A673 (cell line): ENCODE measurements around the gene ZNF141. TPM values are rescaled to one million over a fixed set of nuclear protein-coding genes. Genes with fewer than 3 reads are reported as not detected.

ENCODE experiments used
- BruUV-seq: library from RNA; stranded (reverse); fragments of 400-500 nt; replicated peaks from 2 replicates; lab custom pipeline; 2021; lab: Mats Ljungman, UMichigan
- CTCF ChIA-PET: fragments of 300-600 bp; sonication (Branson Sonifier 250); formaldehyde crosslinking; loops from one replicate; lab custom pipeline; 2022; ENCODE audit warnings: antibody characterized with exemption; lab: Charles Lee
- POLR2A ChIA-PET: fragments of 300-600 bp; sonication (Branson Sonifier 250); formaldehyde crosslinking; loops from one replicate; lab custom pipeline; 2022; ENCODE audit warnings: antibody characterized with exemption; ENCODE audit not compliant: low non-redundant PET; lab: Charles Lee
- DNase-seq: peaks from one replicate; pipeline ENCODE4 v3.0.0-alpha.2; 2015; ENCODE audit warnings: low spot score
- H3K27ac ChIP-seq: fragments of 200-600 bp; sonication (generic); 2 replicates; pipeline ENCODE4 v1.5.1; 2016; ENCODE audit warnings: mixed run types, low read depth, mild to moderate bottlenecking, mixed read lengths, antibody characterized with exemption, low read length; ENCODE audit not compliant: poor library complexity, severe bottlenecking
- H3K27me3 ChIP-seq: fragments of 200-600 bp; sonication (generic); replicated peaks from 2 replicates; pipeline ENCODE4 v1.6.1; 2017; ENCODE audit warnings: mixed run types, low read depth, mild to moderate bottlenecking, mixed read lengths, antibody characterized with exemption, low read length; ENCODE audit not compliant: insufficient read depth, poor library complexity
- H3K36me3 ChIP-seq: fragments of 200-600 bp; sonication (generic); 2 replicates; pipeline ENCODE4 v1.6.1; 2016; ENCODE audit warnings: mixed run types, mild to moderate bottlenecking, mixed read lengths, antibody characterized with exemption, low read length; ENCODE audit not compliant: insufficient read depth, poor library complexity, severe bottlenecking
- H3K4me1 ChIP-seq: fragments of 200-600 bp; sonication (generic); 2 replicates; pipeline ENCODE4 v1.6.1; 2017; ENCODE audit warnings: mixed run types, mild to moderate bottlenecking, mixed read lengths, antibody characterized with exemption, low read length; ENCODE audit not compliant: insufficient read depth, poor library complexity, severe bottlenecking
- H3K4me3 ChIP-seq: fragments of 200-600 bp; sonication (generic); 2 replicates; pipeline ENCODE4 v1.5.1; 2016; ENCODE audit warnings: low read depth, mixed run types, mild to moderate bottlenecking, mixed read lengths, low read length; ENCODE audit not compliant: poor library complexity, severe bottlenecking
- H3K9me3 ChIP-seq: fragments of 200-600 bp; sonication (generic); 2 replicates; pipeline ENCODE4 v1.6.1; 2016; ENCODE audit warnings: mixed run types, low read depth, mild to moderate bottlenecking, mixed read lengths, antibody characterized with exemption, low read length; ENCODE audit not compliant: poor library complexity, severe bottlenecking
- EZH2 ChIP-seq: fragments of 200-600 bp; sonication (generic); IDR thresholded peaks from 2 replicates; pipeline ENCODE4 v1.6.1; 2017; ENCODE audit warnings: borderline replicate concordance, low read depth, mild to moderate bottlenecking, mixed read lengths, antibody characterized with exemption, low read length; ENCODE audit not compliant: poor library complexity, severe bottlenecking
- intact Hi-C: fragments of 100-400 bp; cut with micrococcal nuclease; formaldehyde crosslinking; loops from one replicate; pipeline ENCODE4 v1.10.0; 2022; ENCODE audit not compliant: unreplicated experiment
- total RNA-seq: library from RNA; stranded (reverse); gene quantifications from 2 replicates; pipeline ENCODE4 v1.2.3, GENCODE V29; 2021
- TF ChIP-seq, protein P1 (sequence below): fragments of 300-800, 200-600 bp; sonication (generic); conservative IDR thresholded peaks from 2 replicates; pipeline ENCODE4 v1.5.1; 2017; ENCODE audit warnings: low read depth, mild to moderate bottlenecking, antibody characterized with exemption, low read length, moderate library complexity, mixed read lengths

The ZNF141 gene
- total RNA-seq, 1 experiment from 2014 or later, result 26.9 TPM

DNA sequence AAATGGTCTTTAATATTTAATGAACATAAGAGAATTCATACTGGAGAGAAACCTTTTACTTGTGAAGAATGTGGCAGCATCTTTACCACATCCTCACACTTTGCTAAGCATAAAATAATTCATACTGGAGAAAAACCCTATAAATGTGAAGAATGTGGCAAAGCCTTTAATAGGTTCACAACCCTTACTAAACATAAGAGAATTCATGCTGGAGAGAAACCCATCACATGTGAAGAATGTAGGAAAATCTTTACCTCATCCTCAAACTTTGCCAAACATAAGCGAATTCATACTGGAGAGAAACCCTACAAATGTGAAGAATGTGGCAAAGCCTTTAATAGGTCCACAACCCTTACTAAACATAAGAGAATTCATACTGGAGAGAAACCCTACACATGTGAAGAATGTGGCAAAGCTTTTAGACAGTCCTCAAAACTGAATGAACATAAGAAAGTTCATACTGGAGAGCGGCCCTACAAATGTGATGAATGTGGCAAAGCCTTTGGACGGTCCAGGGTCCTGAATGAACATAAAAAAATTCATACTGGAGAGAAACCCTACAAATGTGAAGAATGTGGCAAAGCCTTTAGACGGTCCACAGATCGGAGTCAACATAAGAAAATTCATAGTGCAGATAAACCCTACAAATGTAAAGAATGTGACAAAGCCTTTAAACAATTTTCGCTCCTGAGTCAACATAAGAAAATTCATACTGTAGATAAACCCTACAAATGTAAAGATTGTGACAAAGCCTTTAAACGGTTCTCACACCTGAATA is 35.6 kb downstream of the ZNF141 start:
- Histone ChIP-seq H3K27ac (no peak overlapping the region), H3K4me1 (no peaks in the 10 kb centered on the region), H3K4me3 (no peak overlapping the region), H3K9me3 (peaks cover 86% of the 10 kb centered on the region), H3K36me3 (peaks cover 36% of the 10 kb centered on the region), H3K27me3 (no peaks in the 10 kb centered on the region)
- DNase-seq, result no peak
- CTCF ChIA-PET, result no interaction called here
- TF ChIP-seq, protein P1, sequence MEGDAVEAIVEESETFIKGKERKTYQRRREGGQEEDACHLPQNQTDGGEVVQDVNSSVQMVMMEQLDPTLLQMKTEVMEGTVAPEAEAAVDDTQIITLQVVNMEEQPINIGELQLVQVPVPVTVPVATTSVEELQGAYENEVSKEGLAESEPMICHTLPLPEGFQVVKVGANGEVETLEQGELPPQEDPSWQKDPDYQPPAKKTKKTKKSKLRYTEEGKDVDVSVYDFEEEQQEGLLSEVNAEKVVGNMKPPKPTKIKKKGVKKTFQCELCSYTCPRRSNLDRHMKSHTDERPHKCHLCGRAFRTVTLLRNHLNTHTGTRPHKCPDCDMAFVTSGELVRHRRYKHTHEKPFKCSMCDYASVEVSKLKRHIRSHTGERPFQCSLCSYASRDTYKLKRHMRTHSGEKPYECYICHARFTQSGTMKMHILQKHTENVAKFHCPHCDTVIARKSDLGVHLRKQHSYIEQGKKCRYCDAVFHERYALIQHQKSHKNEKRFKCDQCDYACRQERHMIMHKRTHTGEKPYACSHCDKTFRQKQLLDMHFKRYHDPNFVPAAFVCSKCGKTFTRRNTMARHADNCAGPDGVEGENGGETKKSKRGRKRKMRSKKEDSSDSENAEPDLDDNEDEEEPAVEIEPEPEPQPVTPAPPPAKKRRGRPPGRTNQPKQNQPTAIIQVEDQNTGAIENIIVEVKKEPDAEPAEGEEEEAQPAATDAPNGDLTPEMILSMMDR, result no peak
- no peak for TF ChIP-seq EZH2
- BruUV-seq, result no TSS peak
- intact Hi-C loops, result no loop called here
- POLR2A ChIA-PET, result no interaction called here

DNA sequence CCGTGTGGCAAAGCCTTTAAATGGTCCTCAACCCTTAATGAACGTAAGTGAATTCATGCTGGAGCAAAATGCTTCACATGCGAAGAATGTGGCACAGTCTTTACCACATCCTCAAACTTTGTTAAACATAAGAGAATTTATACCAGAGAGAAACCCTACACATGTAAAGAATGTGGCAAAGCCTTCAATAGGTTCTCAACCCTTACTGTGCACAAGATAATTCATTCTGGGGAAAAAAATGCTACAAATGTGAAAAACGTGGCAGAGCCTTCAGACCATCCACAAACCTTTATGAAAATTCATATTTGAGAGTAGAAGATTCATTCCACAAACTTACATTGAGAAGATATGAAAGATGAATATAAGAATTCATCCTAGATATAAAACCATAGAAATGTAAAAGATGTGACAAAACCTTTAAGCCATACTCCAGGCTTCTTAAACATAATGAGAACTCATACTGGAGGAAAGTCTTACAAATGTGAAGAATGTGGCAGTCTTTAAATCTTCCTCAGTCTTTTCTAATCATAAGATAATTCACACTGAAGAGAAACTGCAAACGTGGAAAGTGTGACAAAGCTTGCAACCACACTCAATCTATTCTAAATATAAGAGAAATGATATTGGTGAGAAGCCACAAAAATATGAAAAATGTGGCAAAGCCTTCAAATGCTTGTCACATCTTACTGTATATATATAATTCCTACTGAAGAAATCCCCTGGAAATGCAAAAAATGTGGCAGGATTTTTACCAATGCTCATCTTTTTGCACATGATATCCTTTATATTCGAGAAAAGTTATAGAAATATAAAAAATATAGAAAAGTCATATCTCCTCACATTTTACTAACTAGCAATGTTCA is 36.9 kb downstream of the ZNF141 start:
- Histone ChIP-seq H3K27ac (no peak overlapping the region), H3K4me1 (no peaks in the 10 kb centered on the region), H3K27me3 (no peaks in the 10 kb centered on the region), H3K9me3 (peaks cover 85% of the 10 kb centered on the region), H3K36me3 (peaks cover 29% of the 10 kb centered on the region), H3K4me3 (no peak overlapping the region)
- ChIA-PET POLR2A (no interaction called here), CTCF (no interaction called here)
- BruUV-seq, result no TSS peak
- TF ChIP-seq, protein P1, result no peak
- TF ChIP-seq EZH2, result no peak
- intact Hi-C loops, result no loop called here
- DNase-seq, result no peak

DNA sequence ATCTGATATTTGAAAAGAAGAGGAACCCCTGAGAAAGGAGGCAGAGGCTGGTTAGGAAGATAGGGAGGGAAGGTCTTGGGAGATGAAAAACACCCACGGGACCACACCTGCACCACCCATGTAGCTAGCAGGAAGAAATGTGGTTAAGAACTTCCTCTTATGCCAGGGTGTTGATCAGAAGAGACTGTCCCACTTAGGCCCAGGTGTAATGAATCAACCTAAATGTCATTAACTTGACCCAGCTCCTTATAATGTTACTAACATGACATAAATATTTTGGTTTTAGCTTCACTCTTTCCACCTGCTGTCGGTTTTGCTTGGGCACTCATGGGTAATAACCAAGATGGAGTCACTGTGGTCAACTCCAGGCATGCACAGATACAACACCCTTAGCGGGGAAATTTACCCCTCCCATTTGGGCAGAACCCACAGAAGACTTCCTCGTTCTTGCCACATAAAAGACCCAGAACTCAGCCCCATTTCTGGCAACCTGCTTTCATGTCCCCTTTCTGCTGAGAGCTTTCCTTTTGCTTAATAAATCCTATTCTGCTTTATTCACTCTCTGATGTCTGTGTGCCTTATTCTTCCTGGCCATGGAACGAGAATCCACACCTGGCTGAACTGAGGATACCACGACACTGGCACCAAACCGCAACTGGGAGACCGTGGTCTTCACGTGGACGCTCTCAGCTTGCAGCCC is 46.8 kb downstream of the ZNF141 start:
- intact Hi-C loops, result no loop called here
- Histone ChIP-seq H3K4me3 (no peak overlapping the region), H3K4me1 (no peaks in the 10 kb centered on the region), H3K9me3 (peaks cover 47% of the 10 kb centered on the region), H3K27ac (no peak overlapping the region), H3K27me3 (no peaks in the 10 kb centered on the region), H3K36me3 (no peaks in the 10 kb centered on the region)
- BruUV-seq, result no TSS peak
- no peak for DNase-seq
- POLR2A ChIA-PET, result no interaction called here
- TF ChIP-seq, protein P1, result no peak
- TF ChIP-seq EZH2, result no peak
- CTCF ChIA-PET, result no interaction called here
